Neural progenitor cell (in vitro differentiated cells): ENCODE measurements around the gene ZNF277. TPM values are rescaled to one million over a fixed set of nuclear protein-coding genes. Genes with fewer than 3 reads are reported as not detected.

Source experiments
- DNase-seq: peaks from one replicate; pipeline ENCODE4 v3.0.0-alpha.2; 2016; ENCODE audit warnings: low spot score
- H2AFZ ChIP-seq: fragments of 200-600 bp; sonication (generic); replicated peaks from 2 replicates; pipeline ENCODE4 v1.6.1; 2016; ENCODE audit warnings: antibody characterized with exemption
- H3F3A ChIP-seq: fragments of 200-600 bp; sonication (generic); 2 replicates; pipeline ENCODE4 v1.6.1; 2016; ENCODE audit warnings: antibody characterized with exemption, low read depth
- H3K27ac ChIP-seq: fragments of 200-600 bp; sonication (generic); 2 replicates; pipeline ENCODE4 v1.5.1; 2016; ENCODE audit warnings: mild to moderate bottlenecking
- H3K27me3 ChIP-seq: fragments of 200-600 bp; sonication (generic); 2 replicates; pipeline ENCODE4 v1.6.1; 2016; ENCODE audit warnings: mild to moderate bottlenecking, moderate library complexity
- H3K36me3 ChIP-seq: fragments of 200-600 bp; sonication (generic); 2 replicates; pipeline ENCODE4 v1.5.1; 2016
- H3K4me1 ChIP-seq: fragments of 200-600 bp; sonication (generic); 2 replicates; pipeline ENCODE4 v1.6.1; 2016; ENCODE audit warnings: mixed run types
- H3K4me2 ChIP-seq: fragments of 200-600 bp; sonication (generic); 2 replicates; pipeline ENCODE4 v1.6.1; 2016
- H3K4me3 ChIP-seq: fragments of 200-600 bp; sonication (generic); 2 replicates; pipeline ENCODE4 v1.5.1; 2016
- H3K79me2 ChIP-seq: fragments of 200-600 bp; sonication (generic); 2 replicates; pipeline ENCODE4 v1.6.1; 2016; ENCODE audit warnings: low read depth
- H3K9ac ChIP-seq: fragments of 200-600 bp; sonication (generic); 2 replicates; pipeline ENCODE4 v1.6.1; 2016
- H3K9me3 ChIP-seq: fragments of 200-600 bp; sonication (generic); 2 replicates; pipeline ENCODE4 v1.5.1; 2016; ENCODE audit warnings: low read depth
- H4K20me1 ChIP-seq: fragments of 200-600 bp; sonication (generic); 2 replicates; pipeline ENCODE4 v1.6.1; 2016; ENCODE audit warnings: low read depth
- H3K27ac Mint-ChIP-seq: 3 replicates; pipeline ENCODE4 v1.8.0; 2021; ENCODE audit warnings: mixed read lengths
- H3K27me3 Mint-ChIP-seq: 2 replicates; pipeline ENCODE4 v1.8.0; 2022; ENCODE audit warnings: low read depth, mild to moderate bottlenecking, inconsistent platforms, moderate library complexity, mixed read lengths; ENCODE audit not compliant: insufficient read depth
- H3K36me3 Mint-ChIP-seq: 3 replicates; pipeline ENCODE4 v1.8.0; 2021; ENCODE audit warnings: mixed read lengths
- H3K4me1 Mint-ChIP-seq: 3 replicates; pipeline ENCODE4 v1.8.0; 2021; ENCODE audit warnings: mixed read lengths
- H3K4me3 Mint-ChIP-seq: 3 replicates; pipeline ENCODE4 v1.8.0; 2021; ENCODE audit warnings: mild to moderate bottlenecking, moderate library complexity, mixed read lengths
- H3K9me3 Mint-ChIP-seq: 3 replicates; pipeline ENCODE4 v1.8.0; 2020; ENCODE audit warnings: mixed read lengths
- EZH2 ChIP-seq: fragments of 200-600 bp; sonication (generic); IDR thresholded peaks from 2 replicates; pipeline ENCODE4 v1.6.1; 2017; ENCODE audit warnings: antibody characterized with exemption, mild to moderate bottlenecking, moderate library complexity
- EZH2phosphoT487 ChIP-seq: fragments of 200-600 bp; sonication (generic); IDR thresholded peaks from 2 replicates; pipeline ENCODE4 v1.6.1; 2017; ENCODE audit warnings: antibody characterized with exemption
- total RNA-seq: library from RNA; depleted of rRNA; stranded (reverse); fragments of >200 nt; gene quantifications from 2 replicates; pipeline ENCODE4 v1.2.3, GENCODE V29; 2015; ENCODE audit warnings: low replicate concordance
- TF ChIP-seq, protein P1 (sequence below): fragments of 200-600 bp; sonication (generic); IDR thresholded peaks from 2 replicates; pipeline ENCODE4 v1.5.1; 2017; ENCODE audit warnings: antibody characterized with exemption, mild to moderate bottlenecking

Gene ZNF277, protein sequence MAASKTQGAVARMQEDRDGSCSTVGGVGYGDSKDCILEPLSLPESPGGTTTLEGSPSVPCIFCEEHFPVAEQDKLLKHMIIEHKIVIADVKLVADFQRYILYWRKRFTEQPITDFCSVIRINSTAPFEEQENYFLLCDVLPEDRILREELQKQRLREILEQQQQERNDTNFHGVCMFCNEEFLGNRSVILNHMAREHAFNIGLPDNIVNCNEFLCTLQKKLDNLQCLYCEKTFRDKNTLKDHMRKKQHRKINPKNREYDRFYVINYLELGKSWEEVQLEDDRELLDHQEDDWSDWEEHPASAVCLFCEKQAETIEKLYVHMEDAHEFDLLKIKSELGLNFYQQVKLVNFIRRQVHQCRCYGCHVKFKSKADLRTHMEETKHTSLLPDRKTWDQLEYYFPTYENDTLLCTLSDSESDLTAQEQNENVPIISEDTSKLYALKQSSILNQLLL
- total RNA-seq, result 31.9 and 55.5 TPM in 2 replicates

DNA sequence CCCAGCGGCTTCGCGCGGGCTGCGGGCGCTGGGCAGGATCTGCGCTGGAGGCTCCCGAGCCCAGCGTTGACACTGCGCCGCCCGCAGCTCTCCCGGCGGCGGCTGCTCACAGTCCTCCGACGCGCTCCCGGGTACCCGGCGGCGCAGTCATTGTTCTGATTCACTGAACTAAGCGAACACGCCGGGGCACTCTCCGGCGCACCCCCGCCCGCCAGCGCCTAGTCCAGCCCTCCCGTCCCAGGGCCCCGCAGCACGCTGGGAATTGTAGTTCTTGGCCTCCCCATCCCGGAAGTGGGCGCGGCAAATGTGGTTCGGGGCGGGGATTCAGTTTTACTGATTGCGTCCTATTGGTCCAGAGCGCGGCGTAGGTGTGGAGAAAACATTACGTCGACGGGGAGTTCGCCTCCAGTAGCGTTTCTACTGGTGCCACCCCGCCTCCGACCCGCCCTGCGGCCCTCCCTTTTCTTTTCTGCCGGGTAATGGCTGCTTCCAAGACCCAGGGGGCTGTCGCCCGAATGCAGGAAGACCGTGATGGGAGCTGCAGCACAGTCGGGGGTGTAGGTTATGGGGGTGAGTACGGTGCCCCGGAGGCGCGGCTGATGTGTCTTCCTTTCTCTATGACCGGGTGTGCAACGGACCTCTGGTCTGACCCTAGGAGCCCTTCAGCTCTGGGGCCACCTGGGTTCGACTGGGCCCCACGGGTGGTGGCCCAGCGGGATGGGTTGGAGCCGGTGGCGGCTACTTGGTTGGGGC is at the start of gene ZNF277, which contains the start of gene DOCK4:
Gene ZNF277, plus strand, starts transcription at position 458 of the 753 bp plus-strand sequence. Its CDS starts 22 bp downstream, at position 480.
Gene DOCK4, minus strand, starts transcription at position 162 of the 753 bp plus-strand sequence. CDS start 261 bp downstream, outside the sequence.
- peak within 1 kb of the TSS; percentile 99 for H3K4me2 ChIP-seq
- H3K9ac ChIP-seq, result peak within 1 kb of the TSS; percentile 54
- peaks cover 15% of the 10 kb centered on the region for H3K4me1 ChIP-seq
- H4K20me1 ChIP-seq, result peaks cover 10% of the 10 kb centered on the region
- H3K36me3 Mint-ChIP-seq, result no peaks in the 10 kb centered on the region
- H3K27ac Mint-ChIP-seq, result peak within 1 kb of the TSS; percentile 88
- H3K27me3 ChIP-seq, result peaks cover 8% of the 10 kb centered on the region
- peak within 1 kb of the TSS; percentile 89 for H3K27ac ChIP-seq
- peak within 1 kb of the TSS; percentile 98 for H3K4me3 Mint-ChIP-seq
- H3K4me1 Mint-ChIP-seq, result peaks cover 29% of the 10 kb centered on the region
- TF ChIP-seq EZH2phosphoT487 (no peak), EZH2 (no peak)
- TF ChIP-seq, protein P1, sequence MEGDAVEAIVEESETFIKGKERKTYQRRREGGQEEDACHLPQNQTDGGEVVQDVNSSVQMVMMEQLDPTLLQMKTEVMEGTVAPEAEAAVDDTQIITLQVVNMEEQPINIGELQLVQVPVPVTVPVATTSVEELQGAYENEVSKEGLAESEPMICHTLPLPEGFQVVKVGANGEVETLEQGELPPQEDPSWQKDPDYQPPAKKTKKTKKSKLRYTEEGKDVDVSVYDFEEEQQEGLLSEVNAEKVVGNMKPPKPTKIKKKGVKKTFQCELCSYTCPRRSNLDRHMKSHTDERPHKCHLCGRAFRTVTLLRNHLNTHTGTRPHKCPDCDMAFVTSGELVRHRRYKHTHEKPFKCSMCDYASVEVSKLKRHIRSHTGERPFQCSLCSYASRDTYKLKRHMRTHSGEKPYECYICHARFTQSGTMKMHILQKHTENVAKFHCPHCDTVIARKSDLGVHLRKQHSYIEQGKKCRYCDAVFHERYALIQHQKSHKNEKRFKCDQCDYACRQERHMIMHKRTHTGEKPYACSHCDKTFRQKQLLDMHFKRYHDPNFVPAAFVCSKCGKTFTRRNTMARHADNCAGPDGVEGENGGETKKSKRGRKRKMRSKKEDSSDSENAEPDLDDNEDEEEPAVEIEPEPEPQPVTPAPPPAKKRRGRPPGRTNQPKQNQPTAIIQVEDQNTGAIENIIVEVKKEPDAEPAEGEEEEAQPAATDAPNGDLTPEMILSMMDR, result no peak
- H3K9me3 ChIP-seq, result no peaks in the 10 kb centered on the region
- peaks cover 73% of the 10 kb centered on the region for H3K79me2 ChIP-seq
- peak within 1 kb of the TSS; percentile 89 for H2AFZ ChIP-seq
- no peaks in the 10 kb centered on the region for H3K36me3 ChIP-seq
- peaks cover 19% of the 10 kb centered on the region for H3F3A ChIP-seq
- peak within 1 kb of the TSS; percentile 79 for H3K4me3 ChIP-seq
- peaks cover 4% of the 10 kb centered on the region for H3K27me3 Mint-ChIP-seq
- peak; percentile 100 for DNase-seq
- H3K9me3 Mint-ChIP-seq, result no peaks in the 10 kb centered on the region

DNA sequence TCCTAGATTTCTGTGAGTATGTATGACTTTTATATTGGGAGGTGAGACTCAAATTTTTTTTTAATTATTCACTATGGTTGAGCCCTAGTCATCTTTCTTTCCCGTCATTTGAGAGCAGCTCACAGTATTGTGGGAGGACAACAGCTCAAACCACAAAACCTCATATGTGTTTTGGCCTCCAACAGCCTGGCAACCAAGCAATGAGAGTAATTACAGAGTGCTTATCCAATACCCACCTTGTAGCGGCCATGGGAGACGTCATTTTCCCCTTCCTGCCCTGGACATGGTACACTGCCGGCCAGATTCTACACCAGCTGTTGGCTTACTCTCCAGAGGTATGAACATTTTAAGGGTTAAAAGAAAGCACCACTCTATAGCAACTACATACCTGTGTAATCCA is 49.4 kb upstream of the ZNF277 start:
- H3K79me2 ChIP-seq, result no peaks in the 10 kb centered on the region
- no peak for TF ChIP-seq EZH2phosphoT487
- no peak for TF ChIP-seq EZH2
- TF ChIP-seq, protein P1, result no peak
- peaks cover 38% of the 10 kb centered on the region for H3K4me1 Mint-ChIP-seq

DNA sequence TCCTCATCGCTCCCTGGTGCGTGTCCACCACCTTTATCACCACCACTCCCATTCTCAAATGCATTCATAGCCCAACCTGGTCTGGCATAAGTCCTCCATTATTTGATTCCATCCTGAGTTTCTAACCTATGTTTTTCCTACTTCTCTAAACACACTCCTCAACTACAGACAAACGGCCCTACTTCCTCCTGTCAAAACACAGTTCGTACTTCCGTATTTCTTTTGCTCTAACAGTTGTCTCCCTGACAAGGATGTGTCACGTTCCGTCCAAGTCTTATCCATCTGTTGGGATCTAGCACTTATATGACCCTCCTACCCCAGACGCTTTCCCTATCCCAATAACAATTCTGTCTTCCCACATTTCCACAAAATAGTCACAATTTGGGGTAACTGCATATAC is 47.1 kb upstream of the ZNF277 start:
- H3K27ac Mint-ChIP-seq, result no peak overlapping the region
- H3K4me1 ChIP-seq, result peaks cover 42% of the 10 kb centered on the region
- no peaks in the 10 kb centered on the region for H3K36me3 ChIP-seq
- no peak overlapping the region for H3K9ac ChIP-seq
- H3K4me1 Mint-ChIP-seq, result peaks cover 51% of the 10 kb centered on the region
- DNase-seq, result no peak
- no peak overlapping the region for H3K4me3 ChIP-seq
- H2AFZ ChIP-seq, result no peak overlapping the region
- H3K36me3 Mint-ChIP-seq, result peaks cover 2% of the 10 kb centered on the region
- H3K27ac ChIP-seq, result no peak overlapping the region
- H3K79me2 ChIP-seq, result no peaks in the 10 kb centered on the region
- no peaks in the 10 kb centered on the region for H3K27me3 ChIP-seq
- no peak overlapping the region for H3K4me3 Mint-ChIP-seq
- peaks cover 19% of the 10 kb centered on the region for H4K20me1 ChIP-seq
- TF ChIP-seq, protein P1, result no peak
- TF ChIP-seq EZH2 (no peak), EZH2phosphoT487 (no peak)
- H3K4me2 ChIP-seq, result no peak overlapping the region
- no peaks in the 10 kb centered on the region for H3K9me3 ChIP-seq
- H3F3A ChIP-seq, result peaks cover 28% of the 10 kb centered on the region
- no peaks in the 10 kb centered on the region for H3K9me3 Mint-ChIP-seq
- H3K27me3 Mint-ChIP-seq, result peaks cover 2% of the 10 kb centered on the region

More for the DNA sequence above, 49.4 kb upstream of the ZNF277 start:
- H3K36me3 ChIP-seq, result no peaks in the 10 kb centered on the region
- no peak overlapping the region for H2AFZ ChIP-seq
- H3K4me3 ChIP-seq, result no peak overlapping the region
- no peak overlapping the region for H3K27ac ChIP-seq
- no peaks in the 10 kb centered on the region for H3K9me3 ChIP-seq
- H3F3A ChIP-seq, result peaks cover 9% of the 10 kb centered on the region
- H3K27me3 ChIP-seq, result no peaks in the 10 kb centered on the region
- Mint-ChIP-seq H3K27me3 (peaks cover 2% of the 10 kb centered on the region), H3K9me3 (no peaks in the 10 kb centered on the region), H3K36me3 (peaks cover 2% of the 10 kb centered on the region), H3K4me3 (no peak overlapping the region), H3K27ac (no peak overlapping the region)
- H3K4me2 ChIP-seq, result no peak overlapping the region
- no peak for DNase-seq
- H3K9ac ChIP-seq, result no peak overlapping the region
- peaks cover 24% of the 10 kb centered on the region for H3K4me1 ChIP-seq
- peaks cover 12% of the 10 kb centered on the region for H4K20me1 ChIP-seq
